ENCODE results near the gene SNTG2. TPM values are rescaled to one million over a fixed set of nuclear protein-coding genes. Genes with fewer than 3 reads are reported as not detected.

The SNTG2 gene
- total and polyA plus RNA-seq, 2 donors (not counting 3 experiments of a cell fraction or from before 2014, with no cell fraction given) = not detected

DNA sequence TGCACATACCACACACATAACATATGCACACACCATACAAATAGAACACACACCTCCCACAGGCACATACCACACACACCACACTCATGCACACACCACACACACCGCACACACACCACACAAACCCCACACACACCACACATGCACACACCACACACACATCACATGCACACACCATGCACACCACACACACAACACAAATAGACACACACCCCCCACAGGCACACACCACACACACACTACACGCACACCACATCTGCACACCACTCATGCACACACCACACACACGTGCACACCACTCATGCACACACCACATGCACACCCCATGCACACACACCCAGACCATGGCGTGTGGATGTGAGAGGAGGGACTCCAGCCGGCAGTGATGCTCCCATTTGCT is 300.9 kb downstream of the SNTG2 start:
- dilution Hi-C loops (cut with MboI; ENCODE audit: extremely low pct_ligation_motif_present, low sequenced_read_pairs) = no loop called here
- H3K9me1 ChIP-seq (replicated peaks; ENCODE audit: control insufficient read depth, extremely low read depth, insufficient read depth, low read length) = no peaks in the 10 kb centered on the region
- DNase-seq (ENCODE audit: low read depth, low spot score) (no peak), FAIRE-seq (no peak)
- H3K27ac ChIP-seq (ENCODE audit: insufficient read depth, low read depth, low read length) = no peak overlapping the region
- CTCF ChIA-PET = no interaction called here
- no peaks in the 10 kb centered on the region for H3K4me1 ChIP-seq (ENCODE audit: control insufficient read depth, extremely low read depth, insufficient read depth, low read length)
- H3K79me2 ChIP-seq (ENCODE audit: control insufficient read depth, insufficient read depth, low read length) = no peaks in the 10 kb centered on the region
- POLR2A ChIA-PET = no interaction called here
- no peak overlapping the region for H3K4me3 ChIP-seq (replicated peaks in 1 of 3; ENCODE audit: insufficient read depth in 1 of 3, low read depth in 1 of 3, low read length in 3 of 3)
- H3K4me2 ChIP-seq (ENCODE audit: insufficient read depth, low read length) = no peak overlapping the region
- BruUV-seq (replicated peaks) = no TSS peak
- H2AFZ ChIP-seq (ENCODE audit: low read depth, low read length) = no peak overlapping the region
- H3K27me3 ChIP-seq (ENCODE audit: control insufficient read depth in 2 of 2, insufficient read depth in 2 of 2, low read length in 2 of 2) = no peaks in the 10 kb centered on the region
- peaks cover 11% of the 10 kb centered on the region for H3K9me3 ChIP-seq (replicated peaks; ENCODE audit: control insufficient read depth, insufficient read depth, low read length)
- intact Hi-C loops (cut with micrococcal nuclease) = no loop called here
- TF ChIP-seq FOS (IDR thresholded peaks at IDR 0.05; ENCODE audit: borderline replicate concordance, insufficient read depth, low read length) (no peak), POLR2A (IDR thresholded peaks at IDR 0.05; ENCODE audit: low read depth, low read length) (no peak), MYC (IDR thresholded peaks at IDR 0.05; ENCODE audit: low read depth, low read length) (no peak), POLR2AphosphoS5 (IDR thresholded peaks at IDR 0.05; ENCODE audit: insufficient read depth, low read depth, low read length) (no peak), EZH2 (IDR thresholded peaks at IDR 0.05; ENCODE audit: borderline replicate concordance, low read depth, low read length, severe bottlenecking) (no peak), GATA2 (IDR thresholded peaks at IDR 0.05; ENCODE audit: insufficient read depth, insufficient read length, low read depth, low read length) (no peak), JUN (IDR thresholded peaks at IDR 0.05; ENCODE audit: borderline replicate concordance, insufficient read depth, insufficient read length, low read depth) (no peak)
- TF ChIP-seq, protein P1, sequence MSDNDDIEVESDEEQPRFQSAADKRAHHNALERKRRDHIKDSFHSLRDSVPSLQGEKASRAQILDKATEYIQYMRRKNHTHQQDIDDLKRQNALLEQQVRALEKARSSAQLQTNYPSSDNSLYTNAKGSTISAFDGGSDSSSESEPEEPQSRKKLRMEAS (IDR thresholded peaks at IDR 0.05; ENCODE audit: insufficient read depth, insufficient read length) = no peak
- TF ChIP-seq, protein P2, sequence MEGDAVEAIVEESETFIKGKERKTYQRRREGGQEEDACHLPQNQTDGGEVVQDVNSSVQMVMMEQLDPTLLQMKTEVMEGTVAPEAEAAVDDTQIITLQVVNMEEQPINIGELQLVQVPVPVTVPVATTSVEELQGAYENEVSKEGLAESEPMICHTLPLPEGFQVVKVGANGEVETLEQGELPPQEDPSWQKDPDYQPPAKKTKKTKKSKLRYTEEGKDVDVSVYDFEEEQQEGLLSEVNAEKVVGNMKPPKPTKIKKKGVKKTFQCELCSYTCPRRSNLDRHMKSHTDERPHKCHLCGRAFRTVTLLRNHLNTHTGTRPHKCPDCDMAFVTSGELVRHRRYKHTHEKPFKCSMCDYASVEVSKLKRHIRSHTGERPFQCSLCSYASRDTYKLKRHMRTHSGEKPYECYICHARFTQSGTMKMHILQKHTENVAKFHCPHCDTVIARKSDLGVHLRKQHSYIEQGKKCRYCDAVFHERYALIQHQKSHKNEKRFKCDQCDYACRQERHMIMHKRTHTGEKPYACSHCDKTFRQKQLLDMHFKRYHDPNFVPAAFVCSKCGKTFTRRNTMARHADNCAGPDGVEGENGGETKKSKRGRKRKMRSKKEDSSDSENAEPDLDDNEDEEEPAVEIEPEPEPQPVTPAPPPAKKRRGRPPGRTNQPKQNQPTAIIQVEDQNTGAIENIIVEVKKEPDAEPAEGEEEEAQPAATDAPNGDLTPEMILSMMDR (IDR thresholded peaks at IDR 0.05; ENCODE audit: extremely low read depth in 1 of 2, insufficient read depth in 1 of 2, low read depth in 1 of 2, low read length in 2 of 2) = no peak
- H4K20me1 ChIP-seq (replicated peaks; ENCODE audit: control insufficient read depth, extremely low read depth, insufficient read depth, low read length) = no peaks in the 10 kb centered on the region
- H3K9ac ChIP-seq (replicated peaks; ENCODE audit: extremely low read depth, insufficient read depth, low read length) = no peak overlapping the region
- no peaks in the 10 kb centered on the region for H3K36me3 ChIP-seq (ENCODE audit: control insufficient read depth in 2 of 2, extremely low read depth in 1 of 2, insufficient read depth in 2 of 2, low read length in 2 of 2)
